Loucy (cell line): ENCODE measurements around the gene MACROH2A2.

Source experiments
- H2AFZ ChIP-seq: fragments of 200-600 bp; sonication (generic); 2 replicates; pipeline ENCODE4 v1.6.0; 2016; ENCODE audit warnings: antibody characterized with exemption, mild to moderate bottlenecking, low read length, moderate library complexity
- H3F3A ChIP-seq: fragments of 200-600 bp; 2 replicates; pipeline ENCODE4 v1.6.0; 2016; ENCODE audit warnings: antibody characterized with exemption, low read depth, mild to moderate bottlenecking
- H3K27me3 ChIP-seq: fragments of 200-600 bp; sonication (generic); 2 replicates; pipeline ENCODE4 v1.6.1; 2014; ENCODE audit warnings: low read length, mild to moderate bottlenecking; ENCODE audit not compliant: insufficient read depth, poor library complexity, severe bottlenecking
- H3K36me3 ChIP-seq: fragments of 200-600 bp; sonication (generic); 2 replicates; pipeline ENCODE4 v1.6.1; 2016; ENCODE audit warnings: low read length; ENCODE audit not compliant: insufficient read depth
- H3K4me1 ChIP-seq: fragments of 200-600 bp; sonication (generic); 2 replicates; pipeline ENCODE4 v1.5.1; 2014; ENCODE audit warnings: low read length, mild to moderate bottlenecking; ENCODE audit not compliant: insufficient read depth, poor library complexity, severe bottlenecking
- H3K4me2 ChIP-seq: fragments of 200-600 bp; sonication (generic); 2 replicates; pipeline ENCODE4 v1.6.0; 2014; ENCODE audit warnings: antibody characterized with exemption, low read length, low read depth, mild to moderate bottlenecking; ENCODE audit not compliant: poor library complexity, severe bottlenecking
- H3K4me3 ChIP-seq: fragments of 200-600 bp; sonication (generic); 2 replicates; pipeline ENCODE4 v1.5.1; 2014; ENCODE audit warnings: low read length, mild to moderate bottlenecking, mixed read lengths; ENCODE audit not compliant: poor library complexity, severe bottlenecking
- H3K79me2 ChIP-seq: fragments of 200-600 bp; sonication (generic); 2 replicates; pipeline ENCODE4 v1.6.1; 2014; ENCODE audit warnings: low read length; ENCODE audit not compliant: insufficient read depth
- H3K9ac ChIP-seq: fragments of 200-600 bp; sonication (generic); 2 replicates; pipeline ENCODE4 v1.6.0; 2014; ENCODE audit warnings: mild to moderate bottlenecking, low read depth, low read length, moderate library complexity; ENCODE audit not compliant: poor library complexity, severe bottlenecking
- H3K9me2 ChIP-seq: fragments of 200-600 bp; sonication (generic); replicated peaks from 2 replicates; pipeline ENCODE4 v1.6.1; 2016; ENCODE audit warnings: low read depth, low read length, mixed read lengths
- H3K9me3 ChIP-seq: fragments of 200-600 bp; sonication (generic); 2 replicates; pipeline ENCODE4 v1.6.1; 2014; ENCODE audit warnings: mild to moderate bottlenecking, antibody characterized with exemption, low read length, low read depth; ENCODE audit not compliant: insufficient read depth
- H4K20me1 ChIP-seq: fragments of 200-600 bp; sonication (generic); 2 replicates; pipeline ENCODE4 v1.6.0; 2014; ENCODE audit warnings: antibody characterized with exemption, low read length, mild to moderate bottlenecking; ENCODE audit not compliant: insufficient read depth, poor library complexity, severe bottlenecking
- EZH2phosphoT487 ChIP-seq: fragments of 200-600 bp; IDR thresholded peaks from 2 replicates; pipeline ENCODE4 v1.6.1; 2018; ENCODE audit warnings: antibody characterized with exemption, mild to moderate bottlenecking, moderate library complexity, borderline replicate concordance
- TF ChIP-seq, protein P1 (sequence below): fragments of 200-600 bp; sonication (generic); conservative IDR thresholded peaks from 2 replicates; pipeline ENCODE4 v1.5.1; 2014; ENCODE audit warnings: mild to moderate bottlenecking, antibody characterized with exemption, low read length

Gene MACROH2A2

DNA sequence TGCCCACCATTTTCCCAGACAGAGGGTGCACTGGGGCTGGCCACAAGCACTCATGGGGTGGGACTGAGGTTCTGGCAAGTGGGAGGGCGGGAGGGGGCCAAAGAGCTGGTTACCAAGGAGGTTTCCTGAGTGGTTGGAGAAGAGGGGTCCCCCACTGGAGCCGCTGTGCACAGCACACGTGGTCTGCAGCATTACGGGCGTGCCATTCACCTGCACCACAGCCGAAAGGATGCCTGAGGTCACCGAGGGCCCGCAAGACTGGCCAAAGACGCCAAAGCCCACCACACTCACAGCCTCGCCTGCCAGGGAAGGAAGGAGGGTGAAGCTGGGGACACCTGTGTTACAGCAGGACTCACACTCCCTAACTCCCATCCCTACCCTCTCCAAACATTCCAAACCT, 89.9 kb downstream of the MACROH2A2 start:
- H3K27me3 ChIP-seq, result no peaks in the 10 kb centered on the region

DNA sequence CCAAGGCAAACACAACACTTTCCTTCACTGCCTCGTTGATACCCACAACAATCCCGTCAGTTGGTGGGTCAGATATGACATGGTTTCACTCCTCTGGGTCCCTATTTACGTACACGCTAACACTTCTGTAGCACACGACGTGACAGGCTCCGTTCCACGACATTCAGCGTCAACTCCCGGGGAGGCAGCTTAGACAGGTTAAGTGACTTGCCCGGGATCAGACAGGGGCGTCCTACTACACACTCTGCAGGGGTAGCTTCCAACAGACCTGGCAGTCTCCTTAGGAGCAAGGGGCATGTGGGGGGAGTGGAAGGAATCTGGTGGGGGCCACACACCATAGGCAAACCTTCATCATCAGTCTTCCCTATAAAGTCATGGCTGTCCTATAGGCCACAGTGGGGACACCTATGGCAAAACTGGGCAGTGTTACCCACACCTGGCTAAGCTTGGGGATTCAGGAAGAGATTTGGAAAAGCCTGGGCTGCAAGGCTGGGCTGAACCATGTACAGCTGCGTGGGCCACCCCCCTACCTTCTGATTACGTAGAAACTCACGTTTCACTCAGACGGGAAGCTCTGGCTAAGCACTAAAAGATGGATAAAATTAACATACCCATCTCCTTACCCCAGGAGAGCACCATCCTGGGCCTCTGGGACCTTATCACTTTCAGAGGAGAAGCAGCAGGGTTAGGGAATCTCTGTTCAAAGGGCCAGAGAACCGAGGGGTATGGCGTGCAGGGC, 91.9 kb downstream of the MACROH2A2 start:
- H3K9ac ChIP-seq, result peak overlapping the region; percentile 74
- no peaks in the 10 kb centered on the region for H3K9me2 ChIP-seq
- peaks cover 5% of the 10 kb centered on the region; the same call in 1 of the 2 replicates for H3K36me3 ChIP-seq
- no peak for TF ChIP-seq EZH2phosphoT487
- TF ChIP-seq, protein P1, sequence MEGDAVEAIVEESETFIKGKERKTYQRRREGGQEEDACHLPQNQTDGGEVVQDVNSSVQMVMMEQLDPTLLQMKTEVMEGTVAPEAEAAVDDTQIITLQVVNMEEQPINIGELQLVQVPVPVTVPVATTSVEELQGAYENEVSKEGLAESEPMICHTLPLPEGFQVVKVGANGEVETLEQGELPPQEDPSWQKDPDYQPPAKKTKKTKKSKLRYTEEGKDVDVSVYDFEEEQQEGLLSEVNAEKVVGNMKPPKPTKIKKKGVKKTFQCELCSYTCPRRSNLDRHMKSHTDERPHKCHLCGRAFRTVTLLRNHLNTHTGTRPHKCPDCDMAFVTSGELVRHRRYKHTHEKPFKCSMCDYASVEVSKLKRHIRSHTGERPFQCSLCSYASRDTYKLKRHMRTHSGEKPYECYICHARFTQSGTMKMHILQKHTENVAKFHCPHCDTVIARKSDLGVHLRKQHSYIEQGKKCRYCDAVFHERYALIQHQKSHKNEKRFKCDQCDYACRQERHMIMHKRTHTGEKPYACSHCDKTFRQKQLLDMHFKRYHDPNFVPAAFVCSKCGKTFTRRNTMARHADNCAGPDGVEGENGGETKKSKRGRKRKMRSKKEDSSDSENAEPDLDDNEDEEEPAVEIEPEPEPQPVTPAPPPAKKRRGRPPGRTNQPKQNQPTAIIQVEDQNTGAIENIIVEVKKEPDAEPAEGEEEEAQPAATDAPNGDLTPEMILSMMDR, result no peak
- peaks cover 8% of the 10 kb centered on the region for H4K20me1 ChIP-seq
- H3K27me3 ChIP-seq, result no peaks in the 10 kb centered on the region
- H2AFZ ChIP-seq, result no peak overlapping the region
- H3K4me2 ChIP-seq, result peak overlapping the region; percentile 90
- H3K4me3 ChIP-seq, result peak overlapping the region; percentile 83
- H3F3A ChIP-seq, result 0 out of 2 replicates have a peak, but pooled peaks cover 6% of the 10 kb centered on the region
- peaks cover 17% of the 10 kb centered on the region for H3K4me1 ChIP-seq
- H3K9me3 ChIP-seq, result no peaks in the 10 kb centered on the region
- peaks cover 12% of the 10 kb centered on the region; the same call in 1 of the 2 replicates for H3K79me2 ChIP-seq

More for the DNA sequence above, 89.9 kb downstream of the MACROH2A2 start:
- no peak overlapping the region for H3K4me3 ChIP-seq
- no peak for TF ChIP-seq EZH2phosphoT487
- TF ChIP-seq, protein P1, result no peak
- H3K79me2 ChIP-seq, result peaks cover 12% of the 10 kb centered on the region; the same call in 1 of the 2 replicates
- no peak overlapping the region for H2AFZ ChIP-seq
- no peak overlapping the region for H3K4me2 ChIP-seq
- no peaks in the 10 kb centered on the region for H3K9me3 ChIP-seq
- peaks cover 8% of the 10 kb centered on the region for H4K20me1 ChIP-seq
- peaks cover 17% of the 10 kb centered on the region for H3K4me1 ChIP-seq
- no peaks in the 10 kb centered on the region for H3K36me3 ChIP-seq
- 0 out of 2 replicates have a peak, but pooled peaks cover 5% of the 10 kb centered on the region for H3F3A ChIP-seq
- H3K9me2 ChIP-seq, result no peaks in the 10 kb centered on the region
- H3K9ac ChIP-seq, result no peak overlapping the region

DNA sequence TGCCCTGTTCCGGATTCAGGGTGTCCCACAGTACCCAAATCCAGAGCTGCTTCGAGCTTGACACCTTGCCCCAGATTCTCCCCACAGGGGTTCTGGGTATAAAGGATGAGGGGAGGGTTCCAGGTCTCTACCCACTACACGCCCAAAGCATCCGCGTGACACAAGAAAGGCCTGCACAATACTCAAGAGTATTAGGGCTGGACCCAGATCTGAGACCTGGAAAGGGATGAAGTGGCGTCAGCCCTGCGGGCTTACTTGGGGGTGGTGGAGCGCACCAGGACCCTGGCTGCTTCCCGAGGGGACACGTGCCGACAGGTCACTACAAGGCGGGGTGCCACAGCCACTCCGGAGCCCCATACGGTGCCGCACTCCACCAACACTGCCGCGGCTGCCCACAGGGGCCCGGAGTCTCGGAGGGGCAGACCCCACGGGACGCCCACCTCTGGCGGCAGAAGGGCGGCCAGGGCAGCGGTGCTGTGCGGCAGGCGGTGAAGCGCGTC, 92.6 kb downstream of the MACROH2A2 start:
- Histone ChIP-seq H3K9me2 (no peaks in the 10 kb centered on the region), H2AFZ (0 out of 2 replicates have a peak overlapping the region, but pooled peaks have one; percentile 29), H3K79me2 (peaks cover 12% of the 10 kb centered on the region; the same call in 1 of the 2 replicates), H3K9ac (peak overlapping the region; percentile 74), H3K4me2 (peak overlapping the region; percentile 90), H3K27me3 (no peaks in the 10 kb centered on the region), H3K36me3 (peaks cover 12% of the 10 kb centered on the region), H3K4me3 (peak overlapping the region; percentile 83), H3F3A (0 out of 2 replicates have a peak, but pooled peaks cover 6% of the 10 kb centered on the region), H4K20me1 (peaks cover 14% of the 10 kb centered on the region), H3K4me1 (peaks cover 17% of the 10 kb centered on the region), H3K9me3 (no peaks in the 10 kb centered on the region)
- TF ChIP-seq EZH2phosphoT487, result no peak
- TF ChIP-seq, protein P1, result no peak
